H9 (cell line): ENCODE measurements around the gene ZFP91. TPM values are rescaled to one million over a fixed set of nuclear protein-coding genes. Genes with fewer than 3 reads are reported as not detected.

Experiments
- DNase-seq: peaks from one replicate; pipeline ENCODE4 v3.0.0-alpha.2; 2017
- H2AFZ ChIP-seq: one replicate; pipeline ENCODE4 v1.6.1; 2013; ENCODE audit warnings: mild to moderate bottlenecking, low read length, control low read depth, moderate library complexity
- H2AK5ac ChIP-seq: 2 replicates; pipeline ENCODE4 v1.6.1; 2013; ENCODE audit warnings: low read length, control low read depth, mixed read lengths; ENCODE audit not compliant: insufficient read length
- H2BK120ac ChIP-seq: one replicate; pipeline ENCODE4 v1.6.1; 2013; ENCODE audit warnings: low read depth, mild to moderate bottlenecking, low read length, control low read depth, inconsistent platforms; ENCODE audit not compliant: poor library complexity, severe bottlenecking
- H2BK12ac ChIP-seq: 2 replicates; pipeline ENCODE4 v1.6.1; 2013; ENCODE audit warnings: low read length, control low read depth, mixed read lengths, low read depth; ENCODE audit not compliant: insufficient read length
- H2BK15ac ChIP-seq: 2 replicates; pipeline ENCODE4 v1.6.1; 2013; ENCODE audit warnings: low read depth, low read length, control low read depth
- H2BK20ac ChIP-seq: one replicate; pipeline ENCODE4 v1.6.1; 2013; ENCODE audit warnings: low read depth, mild to moderate bottlenecking, low read length, control low read depth, inconsistent platforms; ENCODE audit not compliant: poor library complexity, severe bottlenecking
- H2BK5ac ChIP-seq: 2 replicates; pipeline ENCODE4 v1.6.1; 2013; ENCODE audit warnings: low read length, control low read depth, mixed read lengths; ENCODE audit not compliant: insufficient read length
- H3K14ac ChIP-seq: 2 replicates; pipeline ENCODE4 v1.6.1; 2013; ENCODE audit warnings: low read length, control low read depth; ENCODE audit not compliant: insufficient read depth
- H3K18ac ChIP-seq: 2 replicates; pipeline ENCODE4 v1.6.1; 2013; ENCODE audit warnings: low read depth, mild to moderate bottlenecking, mixed read lengths, low read length, control low read depth; ENCODE audit not compliant: insufficient read length
- H3K23ac ChIP-seq: 2 replicates; pipeline ENCODE4 v1.6.1; 2013; ENCODE audit warnings: low read length, control low read depth, mixed read lengths, low read depth; ENCODE audit not compliant: insufficient read length
- H3K23me2 ChIP-seq: 2 replicates; pipeline ENCODE4 v1.6.1; 2013; ENCODE audit warnings: low read depth, mild to moderate bottlenecking, mixed read lengths, low read length, control low read depth; ENCODE audit not compliant: insufficient read length, poor library complexity, severe bottlenecking
- H3K27ac ChIP-seq: 2 replicates; pipeline ENCODE4 v1.5.1; 2013; ENCODE audit warnings: low read length, control low read depth, mixed read lengths, low read depth; ENCODE audit not compliant: insufficient read length
- H3K27me3 ChIP-seq: 2 replicates; pipeline ENCODE4 v1.6.1; 2013; ENCODE audit warnings: low read length, control low read depth, inconsistent platforms; ENCODE audit not compliant: insufficient read depth
- H3K4ac ChIP-seq: 2 replicates; pipeline ENCODE4 v1.6.1; 2013; ENCODE audit warnings: low read depth, mild to moderate bottlenecking, control low read depth, inconsistent platforms, low read length, moderate library complexity
- H3K4me1 ChIP-seq: 2 replicates; pipeline ENCODE4 v1.6.1; 2013; ENCODE audit warnings: low read length, control low read depth, inconsistent platforms; ENCODE audit not compliant: insufficient read depth
- H3K4me2 ChIP-seq: 2 replicates; pipeline ENCODE4 v1.6.1; 2013; ENCODE audit warnings: low read length, control low read depth, mixed read lengths; ENCODE audit not compliant: insufficient read length, insufficient read depth
- H3K56ac ChIP-seq: 2 replicates; pipeline ENCODE4 v1.6.1; 2013; ENCODE audit warnings: low read depth, mild to moderate bottlenecking, mixed read lengths, low read length, control low read depth; ENCODE audit not compliant: insufficient read length
- H3K79me1 ChIP-seq: 2 replicates; pipeline ENCODE4 v1.6.1; 2013; ENCODE audit warnings: low read depth, mild to moderate bottlenecking, moderate library complexity, low read length, control low read depth, inconsistent platforms; ENCODE audit not compliant: insufficient read depth, poor library complexity, severe bottlenecking
- H3K79me2 ChIP-seq: 2 replicates; pipeline ENCODE4 v1.6.1; 2013; ENCODE audit warnings: low read length, control low read depth, inconsistent platforms; ENCODE audit not compliant: insufficient read depth
- H3K9ac ChIP-seq: 2 replicates; pipeline ENCODE4 v1.6.1; 2013; ENCODE audit warnings: low read length, control low read depth, mixed read lengths; ENCODE audit not compliant: insufficient read length; ENCODE audit errors: extremely low read depth
- H3K9me3 ChIP-seq: one replicate; pipeline ENCODE4 v1.6.1; 2013; ENCODE audit warnings: low read depth, low read length, inconsistent platforms; ENCODE audit not compliant: control insufficient read depth
- H3T11ph ChIP-seq: one replicate; pipeline ENCODE4 v1.6.1; 2013; ENCODE audit warnings: mild to moderate bottlenecking, low read length, control low read depth, inconsistent platforms
- H4K20me1 ChIP-seq: one replicate; pipeline ENCODE4 v1.6.1; 2013; ENCODE audit not compliant: control insufficient read depth, insufficient read length, insufficient read depth
- H4K5ac ChIP-seq: 2 replicates; pipeline ENCODE4 v1.6.1; 2013; ENCODE audit warnings: low read depth, mild to moderate bottlenecking, mixed read lengths, low read length, control low read depth; ENCODE audit not compliant: insufficient read length
- H4K8ac ChIP-seq: replicated peaks from 2 replicates; pipeline ENCODE4 v1.6.1; 2013; ENCODE audit warnings: low read length, control low read depth, mixed read lengths, low read depth; ENCODE audit not compliant: insufficient read length
- H4K91ac ChIP-seq: 2 replicates; pipeline ENCODE4 v1.6.1; 2013; ENCODE audit warnings: low read depth, mild to moderate bottlenecking, moderate library complexity, mixed read lengths, low read length, control low read depth; ENCODE audit not compliant: insufficient read length
- H3K27ac Mint-ChIP-seq, 3 experiments: 2 replicates in 2 of 3; 3 replicates in 1 of 3; pipeline ENCODE4 v1.8.0; 2020 to 2021; ENCODE audit warnings: mixed read lengths in 3 of 3, mild to moderate bottlenecking in 1 of 3, moderate library complexity in 1 of 3
- H3K27me3 Mint-ChIP-seq: 2 replicates; pipeline ENCODE4 v1.8.0; 2021; ENCODE audit warnings: low read depth, mild to moderate bottlenecking, moderate library complexity, mixed read lengths
- H3K36me3 Mint-ChIP-seq, 3 experiments: 2 replicates in 2 of 3; 3 replicates in 1 of 3; pipeline ENCODE4 v1.8.0; 2020 to 2021; ENCODE audit warnings: low read depth in 3 of 3, mixed read lengths in 3 of 3; ENCODE audit not compliant: insufficient read depth in 1 of 3
- H3K4me1 Mint-ChIP-seq, 2 experiments: 2 replicates each; pipeline ENCODE4 v1.8.0; 2020; ENCODE audit warnings: mixed read lengths in 2 of 2
- H3K4me3 Mint-ChIP-seq, 2 experiments: 2 replicates in 1 of 2; 3 replicates in 1 of 2; pipeline ENCODE4 v1.8.0; 2020 to 2021; ENCODE audit warnings: mild to moderate bottlenecking in 2 of 2, mixed read lengths in 2 of 2, moderate library complexity in 1 of 2
- H3K9me3 Mint-ChIP-seq, 2 experiments: 2 replicates in 1 of 2; 3 replicates in 1 of 2; pipeline ENCODE4 v1.8.0; 2020; ENCODE audit warnings: mild to moderate bottlenecking in 2 of 2, mixed read lengths in 2 of 2, moderate library complexity in 1 of 2
- WGBS: extraction: QIAGEN DNeasy Blood & Tissue Kit; methylation state at CpG from one replicate; pipeline ENCODE4 v1.1.7; 2013; ENCODE audit warnings: missing lambda C conversion rate, low lambda C conversion rate, mixed read lengths; ENCODE audit not compliant: insufficient read length; ENCODE audit errors: extremely low coverage; 5-methylcytosine and 5-hydroxymethylcytosine counted together
- total RNA-seq: library from RNA; stranded (reverse); gene quantifications from 2 replicates; pipeline ENCODE4 v1.2.1, GENCODE V29; 2021
- TF ChIP-seq, protein P1 (sequence below): fragments of 200-600 bp; sonication (generic); conservative IDR thresholded peaks from 3 replicates; pipeline ENCODE4 v1.8.0; 2021; ENCODE audit warnings: antibody characterized with exemption, mild to moderate bottlenecking

ZFP91 gene
- total RNA-seq, 1 experiment from 2014 or later: 32.9 TPM

DNA sequence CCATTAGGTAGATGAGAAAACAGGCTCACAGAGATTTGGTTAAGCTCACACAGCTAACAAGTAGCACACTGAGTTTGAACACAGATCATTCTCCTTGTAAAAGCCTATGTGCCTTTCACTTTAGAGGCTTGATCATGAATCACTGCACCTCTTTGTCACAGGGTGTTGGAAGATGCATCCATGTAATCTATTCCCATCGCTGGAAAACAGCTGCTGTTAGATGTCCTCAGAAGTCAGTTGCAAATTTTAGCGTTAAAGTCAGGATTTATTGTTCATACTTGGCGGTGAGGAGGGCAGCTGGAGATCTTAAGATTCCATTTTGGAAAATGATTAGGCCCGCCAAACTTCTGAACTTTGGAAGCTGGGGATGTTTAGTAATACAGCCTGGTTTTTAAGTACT is 46.2 kb downstream of the ZFP91 start:
- Histone ChIP-seq H3K27me3 (no peaks in the 10 kb centered on the region), H2AFZ (no peak overlapping the region), H3K27ac (no peak overlapping the region), H3K4ac (no peak overlapping the region), H4K8ac (no peak overlapping the region), H3K4me1 (peaks cover 3% of the 10 kb centered on the region; the same call in 1 of the 2 replicates), H2BK5ac (no peak overlapping the region), H3K23ac (no peak overlapping the region), H3K9ac (no peak overlapping the region), H3K14ac (no peak overlapping the region), H3K4me2 (no peak overlapping the region), H3T11ph (no peak overlapping the region), H3K23me2 (no peaks in the 10 kb centered on the region), H3K79me2 (no peaks in the 10 kb centered on the region), H4K20me1 (no peaks in the 10 kb centered on the region), H3K56ac (no peak overlapping the region), H2BK12ac (no peak overlapping the region), H3K18ac (no peak overlapping the region), H4K5ac (no peak overlapping the region), H2AK5ac (no peak overlapping the region), H3K79me1 (no peaks in the 10 kb centered on the region), H3K9me3 (no peaks in the 10 kb centered on the region), H2BK15ac (no peak overlapping the region), H2BK120ac (no peak overlapping the region), H4K91ac (no peak overlapping the region), H2BK20ac (no peak overlapping the region)
- TF ChIP-seq, protein P1, sequence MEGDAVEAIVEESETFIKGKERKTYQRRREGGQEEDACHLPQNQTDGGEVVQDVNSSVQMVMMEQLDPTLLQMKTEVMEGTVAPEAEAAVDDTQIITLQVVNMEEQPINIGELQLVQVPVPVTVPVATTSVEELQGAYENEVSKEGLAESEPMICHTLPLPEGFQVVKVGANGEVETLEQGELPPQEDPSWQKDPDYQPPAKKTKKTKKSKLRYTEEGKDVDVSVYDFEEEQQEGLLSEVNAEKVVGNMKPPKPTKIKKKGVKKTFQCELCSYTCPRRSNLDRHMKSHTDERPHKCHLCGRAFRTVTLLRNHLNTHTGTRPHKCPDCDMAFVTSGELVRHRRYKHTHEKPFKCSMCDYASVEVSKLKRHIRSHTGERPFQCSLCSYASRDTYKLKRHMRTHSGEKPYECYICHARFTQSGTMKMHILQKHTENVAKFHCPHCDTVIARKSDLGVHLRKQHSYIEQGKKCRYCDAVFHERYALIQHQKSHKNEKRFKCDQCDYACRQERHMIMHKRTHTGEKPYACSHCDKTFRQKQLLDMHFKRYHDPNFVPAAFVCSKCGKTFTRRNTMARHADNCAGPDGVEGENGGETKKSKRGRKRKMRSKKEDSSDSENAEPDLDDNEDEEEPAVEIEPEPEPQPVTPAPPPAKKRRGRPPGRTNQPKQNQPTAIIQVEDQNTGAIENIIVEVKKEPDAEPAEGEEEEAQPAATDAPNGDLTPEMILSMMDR: no peak
- Mint-ChIP-seq H3K9me3 (no peaks in the 10 kb centered on the region), H3K27me3 (no peaks in the 10 kb centered on the region), H3K36me3 (peaks cover 18 to 40% (median 31%) of the 10 kb centered on the region in 3 experiments; a peak in 6 of 7 replicates), H3K27ac (no peak overlapping the region), H3K4me3 (no peak overlapping the region), H3K4me1 (peaks cover 6 to 12% of the 10 kb centered on the region in 2 experiments; a peak in 2 of 4 replicates)
- no peak for DNase-seq
- no CpG with 5 or more reads among the region's 4 CpGs for WGBS
